AG04450 (cell line): ENCODE results near the gene BASP1. TPM values are rescaled to one million over a fixed set of nuclear protein-coding genes. Genes with fewer than 3 reads are reported as not detected.

Source experiments
- CTCF ChIA-PET: fragments of 300-600, 350-600 bp; formaldehyde crosslinking; extraction: SDS; loops from one replicate; lab custom pipeline; 2022; ENCODE audit warnings: antibody characterized with exemption, inconsistent platforms; lab: Charles Lee
- POLR2A ChIA-PET: fragments of 350-600 bp; formaldehyde crosslinking; extraction: SDS; loops from one replicate; lab custom pipeline; 2021; ENCODE audit warnings: antibody characterized with exemption, inconsistent platforms; lab: Yijun Ruan, JAX
- DNase-seq: peaks from one replicate; pipeline ENCODE4 v3.0.0-alpha.2; 2011; ENCODE audit warnings: low read depth, low spot score
- H3K27ac ChIP-seq: one replicate; pipeline ENCODE4 v1.5.1; 2012; ENCODE audit warnings: low read depth, low read length, control low read depth
- H3K27me3 ChIP-seq: one replicate; pipeline ENCODE4 v1.6.0; 2012; ENCODE audit warnings: low read length; ENCODE audit not compliant: control insufficient read depth, insufficient read depth
- H3K4me3 ChIP-seq: 2 replicates; pipeline ENCODE4 v1.5.1; 2011; ENCODE audit warnings: mild to moderate bottlenecking, low read depth, low read length, control low read depth
- H3K9me3 ChIP-seq: 2 replicates; pipeline ENCODE4 v1.5.1; 2012; ENCODE audit warnings: low read length; ENCODE audit not compliant: control insufficient read depth, insufficient read depth
- CTCF ChIP-seq: IDR thresholded peaks from 2 replicates; pipeline ENCODE4 v1.5.1; 2011; ENCODE audit warnings: low read depth, low read length, control low read depth, inconsistent platforms
- polyA plus RNA-seq: library from polyadenylated mRNA; depleted of rRNA; stranded (reverse); fragments of >200 nt; gene quantifications from 2 replicates; pipeline ENCODE4 v1.2.3, GENCODE V29; 2011

Gene BASP1
- polyA plus RNA-seq, 1 experiment, result 227 TPM

- peak overlapping the region; percentile 70 for H3K27ac ChIP-seq
- no peaks in the 10 kb centered on the region for H3K27me3 ChIP-seq
- CTCF ChIA-PET, result interaction anchor here (4.8 kb wide), 1 partner anchor 13 kb away, joined by 18 read pairs; no protein-coding TSS in a partner anchor
- no peak for TF ChIP-seq CTCF
- no peak overlapping the region for H3K4me3 ChIP-seq
- no peaks in the 10 kb centered on the region for H3K9me3 ChIP-seq
- no peak for DNase-seq
- POLR2A ChIA-PET, result no interaction called here
These were observed 11.4 kb downstream of the BASP1 start for GRCh38 chr5:17228821-17229291.

GRCh38 chr5:17229313-17229712, 11.9 kb downstream of the BASP1 start:
- no peak for TF ChIP-seq CTCF
- ChIA-PET POLR2A (no interaction called here), CTCF (interaction anchor here (4.8 kb wide), 1 partner anchor 13 kb away, joined by 18 read pairs; no protein-coding TSS in a partner anchor)
- DNase-seq, result no peak
- Histone ChIP-seq H3K27me3 (no peaks in the 10 kb centered on the region), H3K27ac (no peak overlapping the region), H3K9me3 (no peaks in the 10 kb centered on the region), H3K4me3 (no peak overlapping the region)

GRCh38 chr5:17230191-17230590, 12.8 kb downstream of the BASP1 start:
- DNase-seq, result no peak
- ChIA-PET POLR2A (no interaction called here), CTCF (no interaction called here)
- Histone ChIP-seq H3K4me3 (no peak overlapping the region), H3K9me3 (no peaks in the 10 kb centered on the region), H3K27ac (no peak overlapping the region), H3K27me3 (no peaks in the 10 kb centered on the region)
- no peak for TF ChIP-seq CTCF

GRCh38 chr5:17230808-17231525, 13.5 kb downstream of the BASP1 start:
- no peak for DNase-seq
- POLR2A ChIA-PET, result no interaction called here
- Histone ChIP-seq H3K27me3 (no peaks in the 10 kb centered on the region), H3K27ac (no peak overlapping the region), H3K9me3 (no peaks in the 10 kb centered on the region), H3K4me3 (no peak overlapping the region)
- no peak for TF ChIP-seq CTCF
- CTCF ChIA-PET, result no interaction called here

GRCh38 chr5:17232405-17232804, 15.0 kb downstream of the BASP1 start:
- POLR2A ChIA-PET, result no interaction called here
- CTCF ChIA-PET, result interaction anchor here (1.3 kb wide), 1 partner anchor 16 kb away, joined by 3 read pairs; no protein-coding TSS in a partner anchor

More at GRCh38 chr5:17232405-17232804, 15.0 kb downstream of the BASP1 start:
- Histone ChIP-seq H3K27me3 (no peaks in the 10 kb centered on the region), H3K27ac (no peak overlapping the region), H3K9me3 (no peaks in the 10 kb centered on the region), H3K4me3 (no peak overlapping the region)
- DNase-seq, result no peak
- TF ChIP-seq CTCF, result no peak
